Gastrocnemius medialis (tissue), 4 donors: ENCODE results near the gene CFAP65.

Experiments used
- CTCF ChIP-seq, 5 experiments: fragments of 450-650 bp in 3 of 5; fragments of 200-600 bp in 2 of 5; sonication (generic) in 2 of 5; IDR thresholded peaks in 4 of 5; conservative IDR thresholded peaks in 1 of 5; 1 replicate in 4 of 5; 2 replicates in 1 of 5; pipeline ENCODE4 v1.5.1; 2016 to 2019; ENCODE audit warnings: antibody characterized with exemption in 5 of 5, mild to moderate bottlenecking in 3 of 5, moderate library complexity in 3 of 5
- POLR2A ChIP-seq, 2 donors: fragments of 450-650 bp; IDR thresholded peaks; one replicate each; pipeline ENCODE4 v1.6.1; 2017; ENCODE audit warnings: antibody characterized with exemption in 2 of 2, mild to moderate bottlenecking in 2 of 2, moderate library complexity in 2 of 2

- TF ChIP-seq POLR2A (IDR thresholded peaks at IDR 0.05) = no peak
- no peak for TF ChIP-seq CTCF (IDR thresholded peaks at IDR 0.05 in 4 of 5, conservative IDR thresholded peaks at IDR 0.05 in 1 of 5)
Measured at GRCh38 chr2:218988650-218989049, 52.7 kb downstream of the CFAP65 start.
